HCT116 (cell line): Measurements from ENCODE around the gene VRK3. TPM values are rescaled to one million over a fixed set of nuclear protein-coding genes. Genes with fewer than 3 reads are reported as not detected.

Source experiments
- ATAC-seq: fragments of 200-7000 bp; cut with Tn5 transposase; 2 replicates; pipeline ENCODE4 v1.9.1; 2020; ENCODE audit warnings: mild to moderate bottlenecking, moderate library complexity
- BruUV-seq: library from RNA; stranded (reverse); fragments of 400-500 nt; replicated peaks from 2 replicates; lab custom pipeline; 2021; lab: Mats Ljungman, UMichigan
- CTCF ChIA-PET: fragments of 300-600 bp; sonication (Branson Sonifier 250); formaldehyde crosslinking; loops from one replicate; lab custom pipeline; 2021; ENCODE audit warnings: antibody characterized with exemption; lab: Charles Lee
- POLR2A ChIA-PET: fragments of 300-600, 350-600 bp; sonication (Branson Sonifier 250); formaldehyde crosslinking; loops from one replicate; lab custom pipeline; 2021; ENCODE audit warnings: antibody characterized with exemption; lab: Charles Lee
- RAD21 ChIA-PET, 2 experiments: fragments of 300-600 bp; sonication (Branson Sonifier 250); formaldehyde crosslinking; loops; one replicate each; lab custom pipeline; 2023; ENCODE audit warnings: low total read pairs in 2 of 2; ENCODE audit not compliant: uncharacterized antibody in 2 of 2, unreplicated experiment in 2 of 2, low non-redundant PET in 1 of 2; lab: Charles Lee
- DNase-seq: peaks from one replicate; pipeline ENCODE4 v3.0.0-alpha.2; 2010; ENCODE audit warnings: low read depth, low spot score
- H2AFZ ChIP-seq: fragments of 200-600 bp; shearing (Covaris generic), sonication (generic); 2 replicates; pipeline ENCODE4 v1.6.1; 2017; ENCODE audit warnings: low read depth, mixed run types, mixed read lengths, antibody characterized with exemption, low read length; ENCODE audit not compliant: poor library complexity, severe bottlenecking
- H3K27ac ChIP-seq: 2 replicates; pipeline ENCODE4 v1.5.1; 2012; ENCODE audit warnings: low read depth, low read length
- H3K27me3 ChIP-seq: fragments of 200-600 bp; sonication (generic); 2 replicates; pipeline ENCODE4 v1.6.1; 2016; ENCODE audit warnings: mixed run types, low read length, mixed read lengths; ENCODE audit not compliant: insufficient read depth
- H3K36me3 ChIP-seq, 2 experiments: fragments of 200-500 bp in 1 of 2; fragments of 200-600 bp in 1 of 2; sonication (Bioruptor generic) in 1 of 2; sonication (generic) in 1 of 2; 2 replicates each; pipeline versions ENCODE4 v1.5.1 to v1.6.1; 2014 to 2016; ENCODE audit warnings: low read length in 2 of 2, inconsistent platforms in 1 of 2, mixed read lengths in 1 of 2, mixed run types in 1 of 2; ENCODE audit not compliant: insufficient read depth in 2 of 2, control insufficient read depth in 1 of 2
- H3K4me1 ChIP-seq, 2 experiments: fragments of 200-600 bp in 1 of 2; sonication (generic) in 1 of 2; 2 replicates each; pipeline versions ENCODE4 v1.5.1 to v1.6.1; 2012 to 2017; ENCODE audit warnings: low read length in 2 of 2, inconsistent platforms in 1 of 2, mild to moderate bottlenecking in 1 of 2, mixed read lengths in 1 of 2, mixed run types in 1 of 2, moderate library complexity in 1 of 2; ENCODE audit not compliant: insufficient read depth in 2 of 2, control insufficient read depth in 1 of 2
- H3K4me2 ChIP-seq: fragments of 200-600 bp; sonication (generic); 2 replicates; pipeline ENCODE4 v1.6.1; 2017; ENCODE audit warnings: mixed run types, low read length, mixed read lengths
- H3K4me3 ChIP-seq, 2 experiments: fragments of 200-600 bp in 1 of 2; sonication (generic) in 1 of 2; replicated peaks in 1 of 2; 2 replicates each; pipeline ENCODE4 v1.5.1; 2011 to 2016; ENCODE audit warnings: low read length in 2 of 2, control low read depth in 1 of 2, low read depth in 1 of 2, mild to moderate bottlenecking in 1 of 2, mixed read lengths in 1 of 2, mixed run types in 1 of 2
- H3K79me2 ChIP-seq: fragments of 200-600 bp; sonication (generic); 2 replicates; pipeline ENCODE4 v1.6.1; 2017; ENCODE audit warnings: mild to moderate bottlenecking, mixed run types, low read length, moderate library complexity, mixed read lengths; ENCODE audit not compliant: insufficient read depth
- H3K9ac ChIP-seq: fragments of 200-600 bp; sonication (generic); 2 replicates; pipeline ENCODE4 v1.6.1; 2016; ENCODE audit warnings: low read length, mixed read lengths
- H3K9me2 ChIP-seq: fragments of 200-600 bp; sonication (generic), shearing (Covaris generic); 2 replicates; pipeline ENCODE4 v1.6.1; 2017; ENCODE audit warnings: mixed run types, mild to moderate bottlenecking, moderate library complexity; ENCODE audit not compliant: insufficient read depth
- H3K9me3 ChIP-seq, 2 experiments: fragments of 200-500 bp in 1 of 2; fragments of 200-600 bp in 1 of 2; sonication (Bioruptor generic) in 1 of 2; sonication (generic) in 1 of 2; 2 replicates each; pipeline ENCODE4 v1.6.1; 2014 to 2017; ENCODE audit warnings: low read length in 2 of 2, mixed read lengths in 2 of 2, inconsistent platforms in 1 of 2, low read depth in 1 of 2, mild to moderate bottlenecking in 1 of 2, mixed run types in 1 of 2, moderate library complexity in 1 of 2; ENCODE audit not compliant: control insufficient read depth in 1 of 2, insufficient read depth in 1 of 2
- H4K20me1 ChIP-seq: fragments of 200-600 bp; sonication (generic), shearing (Covaris generic); 2 replicates; pipeline ENCODE4 v1.6.1; 2017; ENCODE audit warnings: mixed run types, mild to moderate bottlenecking, moderate library complexity; ENCODE audit not compliant: insufficient read depth
- CBX3 ChIP-seq: IDR thresholded peaks from 2 replicates; pipeline ENCODE4 v1.6.1; 2012; ENCODE audit warnings: low read depth
- CEBPB ChIP-seq: IDR thresholded peaks from 2 replicates; pipeline ENCODE4 v1.6.1; 2012; ENCODE audit warnings: low read depth
- EGR1 ChIP-seq: IDR thresholded peaks from 2 replicates; pipeline ENCODE4 v1.6.1; 2012; ENCODE audit warnings: low read depth
- ELF1 ChIP-seq: IDR thresholded peaks from 2 replicates; pipeline ENCODE4 v1.6.1; 2012; ENCODE audit warnings: low read depth, borderline replicate concordance
- EZH2 ChIP-seq: fragments of 200-600 bp; sonication (generic); IDR thresholded peaks from 2 replicates; pipeline ENCODE4 v1.6.1; 2017; ENCODE audit warnings: antibody characterized with exemption, mixed run types
- FOSL1 ChIP-seq: IDR thresholded peaks from 2 replicates; pipeline ENCODE4 v1.6.1; 2012; ENCODE audit warnings: low read depth
- JUND ChIP-seq: IDR thresholded peaks from 2 replicates; pipeline ENCODE4 v1.6.1; 2012
- POLR2A ChIP-seq: IDR thresholded peaks from 2 replicates; pipeline ENCODE4 v1.7.0; 2011; ENCODE audit warnings: borderline replicate concordance; ENCODE audit not compliant: insufficient read depth, insufficient read length; ENCODE audit errors: extremely low read depth
- SP1 ChIP-seq: IDR thresholded peaks from 2 replicates; pipeline ENCODE4 v1.6.1; 2012; ENCODE audit warnings: low read depth
- YY1 ChIP-seq: IDR thresholded peaks from 2 replicates; pipeline ENCODE4 v1.6.1; 2011; ENCODE audit warnings: low read length, low read depth, moderate library complexity, mild to moderate bottlenecking; ENCODE audit not compliant: insufficient replicate concordance; ENCODE audit errors: extremely low read depth
- ZFX ChIP-seq: fragments of 450-650 bp; IDR thresholded peaks from 2 replicates; pipeline ENCODE4 v1.6.1; 2017
- ZNF274 ChIP-seq: fragments of 200-500 bp; sonication (Bioruptor generic); IDR thresholded peaks from 2 replicates; pipeline ENCODE4 v1.6.1; 2014; ENCODE audit warnings: mild to moderate bottlenecking, low read depth, low read length, inconsistent platforms
- intact Hi-C: fragments of 100-400 bp; cut with micrococcal nuclease; formaldehyde crosslinking; loops from 2 replicates; pipeline ENCODE4 v1.10.0; 2022
- total RNA-seq: library from RNA; stranded (reverse); gene quantifications from one replicate; pipeline ENCODE4 v1.2.1, GENCODE V29; 2021; ENCODE audit not compliant: unreplicated experiment
- TF ChIP-seq, protein P1 (sequence below): IDR thresholded peaks from 2 replicates; pipeline ENCODE4 v1.6.1; 2012
- TF ChIP-seq, protein P2 (sequence below): IDR thresholded peaks from 2 replicates; pipeline ENCODE4 v1.6.1; 2011; ENCODE audit warnings: mild to moderate bottlenecking, low read length, moderate library complexity; ENCODE audit not compliant: insufficient replicate concordance; ENCODE audit errors: extremely low read depth
- TF ChIP-seq, protein P3 (sequence below), 3 experiments: fragments of 200-600 bp in 1 of 3; sonication (generic) in 1 of 3; IDR thresholded peaks in 2 of 3; conservative IDR thresholded peaks in 1 of 3; 2 replicates each; pipeline ENCODE4 v1.5.1; 2012 to 2017; ENCODE audit warnings: low read depth in 2 of 3, low read length in 2 of 3, antibody characterized with exemption in 1 of 3, borderline replicate concordance in 1 of 3, control low read depth in 1 of 3, mild to moderate bottlenecking in 1 of 3, mixed read lengths in 1 of 3, mixed run types in 1 of 3, moderate library complexity in 1 of 3; ENCODE audit not compliant: insufficient read depth in 1 of 3
- TF ChIP-seq, protein P4 (sequence below): IDR thresholded peaks from 2 replicates; pipeline ENCODE4 v1.6.1; 2012

VRK3 gene
- total RNA-seq, 1 experiment from 2014 or later, result 44.0 TPM

DNA sequence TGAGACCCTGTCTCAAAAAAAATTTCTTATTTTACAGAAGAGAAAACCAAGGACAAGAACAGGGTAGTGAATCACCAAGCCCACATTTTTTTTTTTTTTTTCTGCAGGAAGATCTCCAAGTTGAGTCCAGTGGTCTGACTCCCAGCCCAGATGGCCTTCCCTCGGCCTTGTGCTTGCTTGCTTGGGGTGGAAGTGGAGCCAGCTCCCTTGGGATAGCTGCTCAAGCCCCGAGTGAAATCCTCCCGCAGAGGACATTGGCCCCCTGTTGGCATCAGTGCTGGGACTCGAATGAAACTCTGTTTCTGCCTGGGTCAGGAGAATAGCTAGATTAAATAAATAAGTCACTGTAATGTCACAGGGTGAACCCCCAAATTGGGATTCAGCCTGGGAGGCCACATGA, 86.5 kb downstream of the VRK3 start:
- Histone ChIP-seq H3K9ac (no peak overlapping the region), H3K27me3 (no peaks in the 10 kb centered on the region), H3K9me3 (no peaks in the 10 kb centered on the region), H3K4me2 (no peak overlapping the region), H3K9me2 (no peaks in the 10 kb centered on the region), H3K4me3 (no peak overlapping the region), H3K36me3 (no peaks in the 10 kb centered on the region), H4K20me1 (no peaks in the 10 kb centered on the region), H3K79me2 (no peaks in the 10 kb centered on the region), H2AFZ (no peak overlapping the region), H3K27ac (no peak overlapping the region), H3K4me1 (peaks cover 9 to 10% of the 10 kb centered on the region in 2 experiments; a peak in 3 of 4 replicates)
- DNase-seq (no peak), ATAC-seq (no peak)
- ChIA-PET POLR2A (no interaction called here), RAD21 (no interaction called here), CTCF (no interaction called here)
- BruUV-seq, result no TSS peak
- intact Hi-C loops, result no loop called here
- TF ChIP-seq EZH2, result no peak
- TF ChIP-seq SP1, result no peak
- TF ChIP-seq ZNF274, result no peak
- TF ChIP-seq CBX3, result no peak
- TF ChIP-seq CEBPB, result no peak
- TF ChIP-seq ZFX, result no peak
- TF ChIP-seq EGR1, result no peak
- TF ChIP-seq POLR2A, result no peak
- no peak for TF ChIP-seq YY1
- no peak for TF ChIP-seq JUND
- TF ChIP-seq, protein P1, sequence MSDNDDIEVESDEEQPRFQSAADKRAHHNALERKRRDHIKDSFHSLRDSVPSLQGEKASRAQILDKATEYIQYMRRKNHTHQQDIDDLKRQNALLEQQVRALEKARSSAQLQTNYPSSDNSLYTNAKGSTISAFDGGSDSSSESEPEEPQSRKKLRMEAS, result no peak
- no peak for TF ChIP-seq ELF1
- TF ChIP-seq, protein P2, sequence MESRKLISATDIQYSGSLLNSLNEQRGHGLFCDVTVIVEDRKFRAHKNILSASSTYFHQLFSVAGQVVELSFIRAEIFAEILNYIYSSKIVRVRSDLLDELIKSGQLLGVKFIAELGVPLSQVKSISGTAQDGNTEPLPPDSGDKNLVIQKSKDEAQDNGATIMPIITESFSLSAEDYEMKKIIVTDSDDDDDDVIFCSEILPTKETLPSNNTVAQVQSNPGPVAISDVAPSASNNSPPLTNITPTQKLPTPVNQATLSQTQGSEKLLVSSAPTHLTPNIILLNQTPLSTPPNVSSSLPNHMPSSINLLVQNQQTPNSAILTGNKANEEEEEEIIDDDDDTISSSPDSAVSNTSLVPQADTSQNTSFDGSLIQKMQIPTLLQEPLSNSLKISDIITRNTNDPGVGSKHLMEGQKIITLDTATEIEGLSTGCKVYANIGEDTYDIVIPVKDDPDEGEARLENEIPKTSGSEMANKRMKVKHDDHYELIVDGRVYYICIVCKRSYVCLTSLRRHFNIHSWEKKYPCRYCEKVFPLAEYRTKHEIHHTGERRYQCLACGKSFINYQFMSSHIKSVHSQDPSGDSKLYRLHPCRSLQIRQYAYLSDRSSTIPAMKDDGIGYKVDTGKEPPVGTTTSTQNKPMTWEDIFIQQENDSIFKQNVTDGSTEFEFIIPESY, result no peak
- TF ChIP-seq, protein P3, sequence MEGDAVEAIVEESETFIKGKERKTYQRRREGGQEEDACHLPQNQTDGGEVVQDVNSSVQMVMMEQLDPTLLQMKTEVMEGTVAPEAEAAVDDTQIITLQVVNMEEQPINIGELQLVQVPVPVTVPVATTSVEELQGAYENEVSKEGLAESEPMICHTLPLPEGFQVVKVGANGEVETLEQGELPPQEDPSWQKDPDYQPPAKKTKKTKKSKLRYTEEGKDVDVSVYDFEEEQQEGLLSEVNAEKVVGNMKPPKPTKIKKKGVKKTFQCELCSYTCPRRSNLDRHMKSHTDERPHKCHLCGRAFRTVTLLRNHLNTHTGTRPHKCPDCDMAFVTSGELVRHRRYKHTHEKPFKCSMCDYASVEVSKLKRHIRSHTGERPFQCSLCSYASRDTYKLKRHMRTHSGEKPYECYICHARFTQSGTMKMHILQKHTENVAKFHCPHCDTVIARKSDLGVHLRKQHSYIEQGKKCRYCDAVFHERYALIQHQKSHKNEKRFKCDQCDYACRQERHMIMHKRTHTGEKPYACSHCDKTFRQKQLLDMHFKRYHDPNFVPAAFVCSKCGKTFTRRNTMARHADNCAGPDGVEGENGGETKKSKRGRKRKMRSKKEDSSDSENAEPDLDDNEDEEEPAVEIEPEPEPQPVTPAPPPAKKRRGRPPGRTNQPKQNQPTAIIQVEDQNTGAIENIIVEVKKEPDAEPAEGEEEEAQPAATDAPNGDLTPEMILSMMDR (IDR thresholded peaks at IDR 0.05 in 2 of 3, conservative IDR thresholded peaks at IDR 0.05 in 1 of 3; ENCODE audit: borderline replicate concordance in 1 of 3, insufficient read depth in 1 of 3, low read depth in 2 of 3, low read length in 2 of 3), result no peak
- no peak for TF ChIP-seq FOSL1
- TF ChIP-seq, protein P4, sequence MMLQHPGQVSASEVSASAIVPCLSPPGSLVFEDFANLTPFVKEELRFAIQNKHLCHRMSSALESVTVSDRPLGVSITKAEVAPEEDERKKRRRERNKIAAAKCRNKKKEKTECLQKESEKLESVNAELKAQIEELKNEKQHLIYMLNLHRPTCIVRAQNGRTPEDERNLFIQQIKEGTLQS, result no peak
